Measurements from ENCODE around the gene ASIC4. TPM values are rescaled to one million over a fixed set of nuclear protein-coding genes. Genes with fewer than 3 reads are reported as not detected.

Gene ASIC4
- total RNA-seq, 1 experiment from 2014 or later, result 0.11 TPM

DNA sequence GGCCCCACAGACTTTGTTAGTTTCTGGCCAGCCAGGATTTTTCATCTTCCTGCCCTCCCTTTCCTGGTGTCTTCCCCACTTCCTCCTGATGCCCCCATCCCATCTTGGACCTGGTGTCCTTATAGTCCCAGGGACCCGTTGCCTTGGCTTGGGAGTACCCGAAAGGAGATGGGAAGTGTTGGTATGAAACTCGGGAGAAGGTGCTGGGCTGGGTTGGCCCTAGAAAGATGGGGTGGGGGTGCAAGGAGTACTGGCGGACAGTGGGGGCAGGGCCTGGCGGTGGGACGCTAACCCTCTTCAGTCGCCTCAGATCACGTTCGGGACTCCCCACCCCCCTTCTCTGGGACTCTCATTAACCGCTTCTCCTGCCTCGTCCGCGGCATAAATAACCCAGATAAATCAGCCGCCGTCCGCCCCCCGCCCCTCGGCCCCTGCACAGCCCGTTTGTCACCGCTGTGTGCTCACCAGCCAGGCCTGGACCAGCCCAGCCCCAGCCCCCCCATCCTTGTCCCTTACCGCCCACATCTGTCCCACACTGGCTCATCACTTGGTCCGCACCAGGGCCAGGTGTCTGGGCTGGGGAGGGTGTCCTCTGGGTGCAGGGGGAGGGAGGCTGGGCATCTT, 3.7 kb upstream of the ASIC4 start:
- DNase-seq (no peak), ATAC-seq (no peak)
- Histone ChIP-seq H3K79me2 (ENCODE audit: low read length) (no peaks in the 10 kb centered on the region), H3K9me2 (replicated peaks; ENCODE audit: low read length) (no peaks in the 10 kb centered on the region), H3K27ac (ENCODE audit: low read length) (no peak overlapping the region), H2AFZ (ENCODE audit: low read length) (no peak overlapping the region), H3K9ac (ENCODE audit: low read length) (no peak overlapping the region), H3K36me3 (ENCODE audit: low read depth, low read length) (no peaks in the 10 kb centered on the region), H4K20me1 (ENCODE audit: low read length) (no peaks in the 10 kb centered on the region), H3K4me2 (ENCODE audit: low read length) (peak overlapping the region; percentile 71), H3K4me3 (ENCODE audit: low read length) (no peak overlapping the region; the same call in 1 of the 2 replicates), H3K4me1 (ENCODE audit: insufficient read depth, low read length) (no peaks in the 10 kb centered on the region; the same call in 1 of the 2 replicates), H3F3A (ENCODE audit: low read length, unreplicated experiment) (no peaks in the 10 kb centered on the region), H3K27me3 (ENCODE audit: low read length) (peaks cover 47% of the 10 kb centered on the region), H3K9me3 (ENCODE audit: low read length) (no peaks in the 10 kb centered on the region)
- TF ChIP-seq EZH2 (IDR thresholded peaks at IDR 0.05; ENCODE audit: low read length, unreplicated experiment) (no peak), EZH2phosphoT487 (IDR thresholded peaks at IDR 0.05; ENCODE audit: borderline replicate concordance, low read length) (no peak)
- TF ChIP-seq, protein P1, sequence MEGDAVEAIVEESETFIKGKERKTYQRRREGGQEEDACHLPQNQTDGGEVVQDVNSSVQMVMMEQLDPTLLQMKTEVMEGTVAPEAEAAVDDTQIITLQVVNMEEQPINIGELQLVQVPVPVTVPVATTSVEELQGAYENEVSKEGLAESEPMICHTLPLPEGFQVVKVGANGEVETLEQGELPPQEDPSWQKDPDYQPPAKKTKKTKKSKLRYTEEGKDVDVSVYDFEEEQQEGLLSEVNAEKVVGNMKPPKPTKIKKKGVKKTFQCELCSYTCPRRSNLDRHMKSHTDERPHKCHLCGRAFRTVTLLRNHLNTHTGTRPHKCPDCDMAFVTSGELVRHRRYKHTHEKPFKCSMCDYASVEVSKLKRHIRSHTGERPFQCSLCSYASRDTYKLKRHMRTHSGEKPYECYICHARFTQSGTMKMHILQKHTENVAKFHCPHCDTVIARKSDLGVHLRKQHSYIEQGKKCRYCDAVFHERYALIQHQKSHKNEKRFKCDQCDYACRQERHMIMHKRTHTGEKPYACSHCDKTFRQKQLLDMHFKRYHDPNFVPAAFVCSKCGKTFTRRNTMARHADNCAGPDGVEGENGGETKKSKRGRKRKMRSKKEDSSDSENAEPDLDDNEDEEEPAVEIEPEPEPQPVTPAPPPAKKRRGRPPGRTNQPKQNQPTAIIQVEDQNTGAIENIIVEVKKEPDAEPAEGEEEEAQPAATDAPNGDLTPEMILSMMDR (conservative IDR thresholded peaks at IDR 0.05; ENCODE audit: low read depth, low read length), result 0 out of 2 replicates have a peak, but pooled peaks have one; percentile 6
- intact Hi-C loops (cut with micrococcal nuclease), result no loop called here
- ChIA-PET POLR2A (ENCODE audit: unreplicated experiment) (no interaction called here), CTCF (interaction anchor here (0.6 to 1.4 kb wide), 7 partner anchors 8 to 35 kb away, joined by 3 to 15 read pairs (median 7); partner anchors contain the start of gene GMPPA)
- BruUV-seq (replicated peaks), result no TSS peak

DNA sequence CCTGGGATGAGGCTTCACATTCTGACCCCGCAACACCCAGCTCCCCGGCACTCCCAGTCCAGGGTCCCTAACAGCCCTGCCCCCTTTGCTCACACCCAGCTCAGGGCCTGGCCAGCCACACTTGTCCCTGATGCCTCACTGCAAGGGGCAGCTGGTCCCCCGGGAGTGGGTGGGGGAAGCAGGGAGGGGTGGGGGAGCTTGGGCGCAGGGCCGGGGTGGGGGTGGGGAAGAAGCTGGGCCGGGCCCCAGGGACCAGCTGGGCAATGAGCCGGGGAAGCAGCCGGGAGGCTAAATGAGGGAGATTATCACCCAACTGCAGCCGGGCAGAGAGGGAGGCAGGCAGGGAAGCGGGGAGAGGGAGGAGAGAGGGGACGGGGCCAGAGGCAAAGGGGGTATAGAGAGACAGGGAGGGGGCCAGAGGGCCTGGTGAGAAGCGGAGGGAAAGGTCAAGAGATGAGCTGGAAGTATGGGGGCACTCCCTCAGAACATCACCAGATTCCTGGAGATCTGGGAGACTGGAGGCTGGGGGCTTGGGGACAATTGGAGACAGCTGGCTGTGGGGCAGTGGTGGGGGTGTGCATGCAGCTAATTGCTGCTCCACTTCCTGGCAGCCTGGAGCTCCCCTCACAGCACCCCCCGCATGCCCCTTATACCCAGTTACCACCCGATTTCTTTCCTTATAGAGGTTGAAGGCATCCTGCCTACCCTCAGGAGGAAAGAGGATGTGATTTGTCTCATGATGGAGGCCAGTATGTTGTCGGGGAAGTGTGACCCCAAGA, 2.5 kb upstream of the ASIC4 start:
- DNase-seq (no peak), ATAC-seq (no peak)
- H3K27me3 ChIP-seq (ENCODE audit: low read length), result peaks cover 47% of the 10 kb centered on the region
- ChIA-PET POLR2A (ENCODE audit: unreplicated experiment) (interaction anchor here (0.6 kb wide), 1 partner anchor 9 kb away, joined by 6 read pairs; no protein-coding TSS in a partner anchor), CTCF (interaction anchor here (0.5 to 0.6 kb wide), 4 partner anchors 12 to 166 kb away, joined by 3 to 9 read pairs (median 4); no protein-coding TSS in a partner anchor)
- BruUV-seq (replicated peaks), result no TSS peak
- intact Hi-C loops (cut with micrococcal nuclease), result no loop called here
- H3K4me3 ChIP-seq (ENCODE audit: low read length), result no peak overlapping the region
- H3K9me3 ChIP-seq (ENCODE audit: low read length), result no peaks in the 10 kb centered on the region
- no peaks in the 10 kb centered on the region for H4K20me1 ChIP-seq (ENCODE audit: low read length)
- H3K36me3 ChIP-seq (ENCODE audit: low read depth, low read length), result no peaks in the 10 kb centered on the region
- no peaks in the 10 kb centered on the region for H3K79me2 ChIP-seq (ENCODE audit: low read length)
- H3K4me2 ChIP-seq (ENCODE audit: low read length), result no peak overlapping the region
- no peaks in the 10 kb centered on the region; the same call in 1 of the 2 replicates for H3K4me1 ChIP-seq (ENCODE audit: insufficient read depth, low read length)
- H3K9me2 ChIP-seq (replicated peaks; ENCODE audit: low read length), result no peaks in the 10 kb centered on the region
- TF ChIP-seq EZH2 (IDR thresholded peaks at IDR 0.05; ENCODE audit: low read length, unreplicated experiment) (no peak), EZH2phosphoT487 (IDR thresholded peaks at IDR 0.05; ENCODE audit: borderline replicate concordance, low read length) (no peak)
- TF ChIP-seq, protein P1 (conservative IDR thresholded peaks at IDR 0.05; ENCODE audit: low read depth, low read length), result no peak
- no peak overlapping the region for H3K9ac ChIP-seq (ENCODE audit: low read length)
- no peak overlapping the region for H2AFZ ChIP-seq (ENCODE audit: low read length)
- H3K27ac ChIP-seq (ENCODE audit: low read length), result no peak overlapping the region
- no peaks in the 10 kb centered on the region for H3F3A ChIP-seq (ENCODE audit: low read length, unreplicated experiment)

Measured in PC-3 (cell line).